Hair follicular keratinocyte (primary cell): Measurements from ENCODE around the gene C12orf54. TPM values are rescaled to one million over a fixed set of nuclear protein-coding genes. Genes with fewer than 3 reads are reported as not detected.

Experiments used
- total RNA-seq: library from RNA; depleted of rRNA; stranded (reverse); fragments of >200 nt; gene quantifications from 2 replicates; pipeline ENCODE4 v1.2.3, GENCODE V29; 2015

C12orf54 gene
- 2.5 and 3.7 TPM in 2 replicates for total RNA-seq

DNA sequence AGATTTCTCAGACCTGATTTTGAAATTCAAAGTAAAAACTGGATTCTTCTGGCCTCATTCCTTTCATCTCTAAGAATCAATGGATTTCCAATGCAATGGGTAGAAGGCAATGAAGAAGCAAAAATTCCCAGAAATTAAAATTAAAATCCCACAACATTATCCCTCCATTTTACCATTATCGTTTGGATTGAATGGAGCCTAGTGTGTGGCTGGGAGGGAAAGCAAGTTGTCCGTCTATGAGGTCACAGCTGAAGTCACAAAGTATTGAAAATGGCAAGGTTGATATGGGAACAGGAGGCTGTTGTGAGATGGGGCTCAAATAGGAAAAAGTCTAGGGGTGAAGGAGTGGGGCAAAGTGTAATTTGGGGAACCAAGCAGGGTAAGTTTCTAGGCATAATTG is at the start of gene C12orf54:
C12orf54 (plus strand) TSS at position 301 of the 400 bp plus-strand sequence. CDS start 799 bp downstream, outside the sequence.

DNA sequence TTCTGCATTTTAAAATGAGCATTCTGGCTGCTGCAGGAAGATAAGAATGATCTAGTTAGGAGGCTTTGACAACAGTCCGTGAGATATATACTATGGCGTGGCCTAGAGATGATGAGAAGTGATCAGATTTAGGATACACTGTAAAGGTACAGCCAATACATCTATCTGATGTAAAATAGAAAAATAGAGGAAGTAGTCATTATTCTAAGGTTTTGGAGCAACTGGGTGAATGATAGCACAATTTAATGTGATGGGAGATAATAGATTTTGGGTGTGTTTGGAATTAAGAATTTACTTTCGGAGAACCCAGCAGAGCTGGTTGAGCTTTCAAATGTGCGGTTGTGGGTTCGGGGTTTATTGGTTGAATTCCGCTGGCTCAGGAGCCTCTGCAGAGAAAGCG is 10.0 kb upstream of the C12orf54 start, which contains the start of gene ANP32D:
ANP32D (plus strand) TSS at position 301 of the 400 bp plus-strand sequence. CDS start 106 bp downstream, outside the sequence.

DNA sequence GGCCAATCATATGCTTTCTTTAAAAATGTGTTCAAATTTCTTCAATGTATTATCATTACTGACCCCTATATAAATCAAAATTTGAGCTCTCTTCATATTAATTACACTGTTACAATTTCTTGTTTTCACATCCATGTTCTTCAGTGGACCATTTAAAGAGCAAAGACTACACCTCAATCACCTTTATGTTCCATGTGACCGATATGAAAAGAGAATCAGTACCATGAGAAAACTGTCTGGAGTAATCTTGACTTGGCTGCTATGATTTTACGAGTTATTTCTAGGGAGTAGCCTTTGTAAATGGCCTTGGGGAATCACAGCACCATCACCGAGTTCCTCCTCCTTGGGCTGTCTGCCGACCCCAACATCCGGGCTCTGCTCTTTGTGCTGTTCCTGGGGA is 43.0 kb downstream of the C12orf54 start, which contains the start of gene OR8S1:
OR8S1 (plus strand) TSS at position 301 of the 400 bp plus-strand sequence; CDS start at position 301, 0 bp downstream.

Other genes with a start within 250 kb of the C12orf54 start
- 6.9 and 11.1 TPM in 2 replicates for gene ZNF641, start 131.6 kb upstream of the C12orf54 start, total RNA-seq
- not detected in 2 replicates for gene ANP32D, start 9.9 kb upstream of the C12orf54 start, total RNA-seq
- gene OR8S1, start 43.1 kb downstream of the C12orf54 start, total RNA-seq: not detected in 2 replicates
- gene LALBA, start 87.5 kb downstream of the C12orf54 start, total RNA-seq: not detected in 2 replicates
- 52.6 and 71.8 TPM in 2 replicates for gene KANSL2, start 199.7 kb downstream of the C12orf54 start, total RNA-seq
- 14.0 and 20.3 TPM in 2 replicates for gene CCNT1, start 234.2 kb downstream of the C12orf54 start, total RNA-seq